Measurements from ENCODE around the gene KCNQ1.

KCNQ1 gene

GRCh38 chr11:2574043-2574552, 129.3 kb downstream of the KCNQ1 start:
- no peak for DNase-seq

- DNase-seq, result no peak
Observed at GRCh38 chr11:2574553-2575535, 130.0 kb downstream of the KCNQ1 start.

GRCh38 chr11:2575591-2576051, 130.8 kb downstream of the KCNQ1 start:
- DNase-seq, result no peak

GRCh38 chr11:2576111-2576510, 131.3 kb downstream of the KCNQ1 start:
- DNase-seq, result no peak

GRCh38 chr11:2576549-2576948, 131.7 kb downstream of the KCNQ1 start:
- DNase-seq, result no peak

- no peak for DNase-seq
Observed at GRCh38 chr11:2577031-2577990, 132.5 kb downstream of the KCNQ1 start.

GRCh38 chr11:2577991-2578928, 133.5 kb downstream of the KCNQ1 start:
- no peak for DNase-seq

- DNase-seq, result no peak
Observed at GRCh38 chr11:2578929-2579270, 134.1 kb downstream of the KCNQ1 start.

- DNase-seq, result no peak
Observed at GRCh38 chr11:2579315-2580060, 134.7 kb downstream of the KCNQ1 start.

- DNase-seq, result no peak
Observed at GRCh38 chr11:2580061-2580421, 135.2 kb downstream of the KCNQ1 start.

- no peak for DNase-seq
Observed at GRCh38 chr11:2580571-2581001, 135.8 kb downstream of the KCNQ1 start.

GRCh38 chr11:2581151-2581930, 136.5 kb downstream of the KCNQ1 start:
- no peak for DNase-seq

- DNase-seq, result no peak
Observed at GRCh38 chr11:2581931-2582350, 137.1 kb downstream of the KCNQ1 start.

- DNase-seq, result no peak
Observed at GRCh38 chr11:2582351-2582945, 137.6 kb downstream of the KCNQ1 start.

- DNase-seq, result no peak
Observed at GRCh38 chr11:2582946-2583604, 138.3 kb downstream of the KCNQ1 start.

- no peak for DNase-seq
Observed at GRCh38 chr11:2583605-2583958, 138.8 kb downstream of the KCNQ1 start.

- no peak for DNase-seq
Observed at GRCh38 chr11:2584434-2584811, 139.6 kb downstream of the KCNQ1 start.

- no peak for DNase-seq
Observed at GRCh38 chr11:2584812-2585565, 140.2 kb downstream of the KCNQ1 start.

GRCh38 chr11:2585566-2586086, 140.8 kb downstream of the KCNQ1 start:
- no peak for DNase-seq

Data from KG1 (cell line).